ENCODE data around the gene PRG3. TPM values are rescaled to one million over a fixed set of nuclear protein-coding genes. Genes with fewer than 3 reads are reported as not detected.

PRG3 gene
- total and polyA plus RNA-seq, 2 of the 13 experiments (the other 11 are each of a cell fraction or from before 2014, with no cell fraction given): not detected

DNA sequence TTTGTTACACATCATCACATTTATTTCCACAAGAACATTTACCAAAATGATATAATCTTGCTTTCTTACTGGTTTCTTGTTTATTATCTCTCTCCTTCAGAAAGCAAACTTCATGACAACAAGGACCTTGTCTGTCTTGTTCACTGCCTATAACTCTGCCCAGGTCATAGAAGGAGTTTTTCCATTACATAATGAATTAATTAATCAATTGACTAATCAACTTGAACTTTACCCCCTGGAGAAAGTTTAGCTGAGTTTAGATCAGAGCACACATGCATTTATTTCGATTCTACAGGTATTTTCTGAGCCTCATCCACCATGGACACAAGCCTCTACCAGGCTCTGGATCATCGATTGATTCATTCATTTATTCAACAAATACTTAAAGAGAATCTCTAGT lies 15.8 kb upstream of the PRG3 start:
- H4K20me1 ChIP-seq (ENCODE audit: insufficient read depth, low read length): no peaks in the 10 kb centered on the region
- no peak overlapping the region for H3K4me3 ChIP-seq (replicated peaks in 1 of 3; ENCODE audit: insufficient read depth in 1 of 3, low read depth in 2 of 3, low read length in 3 of 3)
- no peaks in the 10 kb centered on the region for H3K79me2 ChIP-seq (ENCODE audit: insufficient read depth, low read length)
- H3K27ac ChIP-seq (ENCODE audit: extremely low read length, insufficient read depth, low read length): no peak overlapping the region
- no peak for TF ChIP-seq CBX2 (IDR thresholded peaks at IDR 0.05; ENCODE audit: low read depth, low read length)
- no peak for TF ChIP-seq CBX2 (CRISPR knock-in tag; IDR thresholded peaks at IDR 0.05; ENCODE audit: low read depth)
- TF ChIP-seq POLR2AphosphoS2 (IDR thresholded peaks at IDR 0.05; ENCODE audit: low read depth, low read length): no peak
- TF ChIP-seq ZNF207 (IDR thresholded peaks at IDR 0.05; ENCODE audit: borderline replicate concordance): no peak
- no peak for TF ChIP-seq SIX4 (CRISPR knock-in tag; IDR thresholded peaks at IDR 0.05)
- TF ChIP-seq, protein P1, sequence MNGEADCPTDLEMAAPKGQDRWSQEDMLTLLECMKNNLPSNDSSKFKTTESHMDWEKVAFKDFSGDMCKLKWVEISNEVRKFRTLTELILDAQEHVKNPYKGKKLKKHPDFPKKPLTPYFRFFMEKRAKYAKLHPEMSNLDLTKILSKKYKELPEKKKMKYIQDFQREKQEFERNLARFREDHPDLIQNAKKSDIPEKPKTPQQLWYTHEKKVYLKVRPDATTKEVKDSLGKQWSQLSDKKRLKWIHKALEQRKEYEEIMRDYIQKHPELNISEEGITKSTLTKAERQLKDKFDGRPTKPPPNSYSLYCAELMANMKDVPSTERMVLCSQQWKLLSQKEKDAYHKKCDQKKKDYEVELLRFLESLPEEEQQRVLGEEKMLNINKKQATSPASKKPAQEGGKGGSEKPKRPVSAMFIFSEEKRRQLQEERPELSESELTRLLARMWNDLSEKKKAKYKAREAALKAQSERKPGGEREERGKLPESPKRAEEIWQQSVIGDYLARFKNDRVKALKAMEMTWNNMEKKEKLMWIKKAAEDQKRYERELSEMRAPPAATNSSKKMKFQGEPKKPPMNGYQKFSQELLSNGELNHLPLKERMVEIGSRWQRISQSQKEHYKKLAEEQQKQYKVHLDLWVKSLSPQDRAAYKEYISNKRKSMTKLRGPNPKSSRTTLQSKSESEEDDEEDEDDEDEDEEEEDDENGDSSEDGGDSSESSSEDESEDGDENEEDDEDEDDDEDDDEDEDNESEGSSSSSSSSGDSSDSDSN (CRISPR knock-in tag; IDR thresholded peaks at IDR 0.05): no peak
- TF ChIP-seq, protein P2, sequence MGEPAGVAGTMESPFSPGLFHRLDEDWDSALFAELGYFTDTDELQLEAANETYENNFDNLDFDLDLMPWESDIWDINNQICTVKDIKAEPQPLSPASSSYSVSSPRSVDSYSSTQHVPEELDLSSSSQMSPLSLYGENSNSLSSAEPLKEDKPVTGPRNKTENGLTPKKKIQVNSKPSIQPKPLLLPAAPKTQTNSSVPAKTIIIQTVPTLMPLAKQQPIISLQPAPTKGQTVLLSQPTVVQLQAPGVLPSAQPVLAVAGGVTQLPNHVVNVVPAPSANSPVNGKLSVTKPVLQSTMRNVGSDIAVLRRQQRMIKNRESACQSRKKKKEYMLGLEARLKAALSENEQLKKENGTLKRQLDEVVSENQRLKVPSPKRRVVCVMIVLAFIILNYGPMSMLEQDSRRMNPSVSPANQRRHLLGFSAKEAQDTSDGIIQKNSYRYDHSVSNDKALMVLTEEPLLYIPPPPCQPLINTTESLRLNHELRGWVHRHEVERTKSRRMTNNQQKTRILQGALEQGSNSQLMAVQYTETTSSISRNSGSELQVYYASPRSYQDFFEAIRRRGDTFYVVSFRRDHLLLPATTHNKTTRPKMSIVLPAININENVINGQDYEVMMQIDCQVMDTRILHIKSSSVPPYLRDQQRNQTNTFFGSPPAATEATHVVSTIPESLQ (CRISPR knock-in tag; conservative IDR thresholded peaks at IDR 0.05): no peak
- TF ChIP-seq ZFP1 (CRISPR knock-in tag; IDR thresholded peaks at IDR 0.05): no peak
- TF ChIP-seq HIVEP1 (CRISPR knock-in tag; IDR thresholded peaks at IDR 0.05): no peak
- TF ChIP-seq MXD4 (CRISPR knock-in tag; IDR thresholded peaks at IDR 0.05): no peak
- TF ChIP-seq, protein P3, sequence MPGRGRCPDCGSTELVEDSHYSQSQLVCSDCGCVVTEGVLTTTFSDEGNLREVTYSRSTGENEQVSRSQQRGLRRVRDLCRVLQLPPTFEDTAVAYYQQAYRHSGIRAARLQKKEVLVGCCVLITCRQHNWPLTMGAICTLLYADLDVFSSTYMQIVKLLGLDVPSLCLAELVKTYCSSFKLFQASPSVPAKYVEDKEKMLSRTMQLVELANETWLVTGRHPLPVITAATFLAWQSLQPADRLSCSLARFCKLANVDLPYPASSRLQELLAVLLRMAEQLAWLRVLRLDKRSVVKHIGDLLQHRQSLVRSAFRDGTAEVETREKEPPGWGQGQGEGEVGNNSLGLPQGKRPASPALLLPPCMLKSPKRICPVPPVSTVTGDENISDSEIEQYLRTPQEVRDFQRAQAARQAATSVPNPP (CRISPR knock-in tag; IDR thresholded peaks at IDR 0.05): no peak
- no peak for TF ChIP-seq NFKBIZ (CRISPR knock-in tag; IDR thresholded peaks at IDR 0.05)
- no peak for TF ChIP-seq FOSL1 (CRISPR knock-in tag; IDR thresholded peaks at IDR 0.05; ENCODE audit: borderline replicate concordance)
- no peak for TF ChIP-seq ZNF546 (CRISPR knock-in tag; conservative IDR thresholded peaks at IDR 0.05)
- TF ChIP-seq ZNF569 (CRISPR knock-in tag; IDR thresholded peaks at IDR 0.05; ENCODE audit: borderline replicate concordance): no peak
- TF ChIP-seq ZNF326 (CRISPR knock-in tag; IDR thresholded peaks at IDR 0.05; ENCODE audit: borderline replicate concordance): no peak
- CTCF ChIA-PET (ENCODE audit: low intra/inter-chr PET ratio, low total read pairs): no interaction called here
- BruUV-seq (replicated peaks): no TSS peak
- in situ Hi-C loops (cut with HindIII; ENCODE audit: extremely low pct_ligation_motif_present, low pct_unique_long_range_greater_than_20kb) (no loop called here), intact Hi-C loops (cut with micrococcal nuclease; ENCODE audit: unreplicated experiment) (no loop called here)
- ATAC-seq: no peak
- H2AFZ ChIP-seq (ENCODE audit: low read length): no peak overlapping the region
- H3K36me3 ChIP-seq (replicated peaks in 1 of 2; ENCODE audit: control insufficient read depth in 1 of 2, insufficient read depth in 2 of 2, low read length in 2 of 2): no peaks in the 10 kb centered on the region
- POLR2A ChIA-PET: no interaction called here
- no peak for FAIRE-seq
- peaks cover 0 to 4% of the 10 kb centered on the region in 2 experiments; a peak in 3 of 5 replicates for H3K27me3 ChIP-seq (ENCODE audit: control insufficient read depth in 1 of 2, insufficient read depth in 2 of 2, low read length in 2 of 2)
- no peaks in the 10 kb centered on the region for H3K9me3 ChIP-seq (ENCODE audit: low read length)
- peaks cover 24% of the 10 kb centered on the region for H3K4me1 ChIP-seq (ENCODE audit: insufficient read depth, low read length)
- H3K4me2 ChIP-seq (ENCODE audit: low read depth, low read length): no peak overlapping the region
- no peak for DNase-seq (ENCODE audit: low spot score)
- 42% methylated on average over 2 of the region's 2 CpGs for WGBS (ENCODE audit: low lambda C conversion rate)
- H3K9ac ChIP-seq (ENCODE audit: insufficient read depth, low read depth, low read length): no peak overlapping the region

All from HepG2 (cell line).